PC-9 (cell line): ENCODE results near the gene EIF2B5. TPM values are rescaled to one million over a fixed set of nuclear protein-coding genes. Genes with fewer than 3 reads are reported as not detected.

Experiments used
- BruUV-seq: library from RNA; stranded (reverse); fragments of 400-500 nt; replicated peaks from 2 replicates; lab custom pipeline; 2021; lab: Mats Ljungman, UMichigan
- CTCF ChIA-PET: fragments of 300-600 bp; sonication (Branson Sonifier 250); formaldehyde crosslinking; loops from one replicate; lab custom pipeline; 2022; ENCODE audit warnings: antibody characterized with exemption; lab: Charles Lee
- POLR2A ChIA-PET: fragments of 300-600 bp; sonication (Branson Sonifier 250); formaldehyde crosslinking; loops from one replicate; lab custom pipeline; 2022; ENCODE audit warnings: antibody characterized with exemption; ENCODE audit not compliant: unreplicated experiment; lab: Charles Lee
- DNase-seq, 2 experiments: peaks; one replicate each; pipeline versions ENCODE4 v3.0.0 to v3.0.0-alpha.2; 2015 to 2022; ENCODE audit warnings: mixed read lengths in 1 of 2
- H2AFZ ChIP-seq: fragments of 200-600 bp; sonication (generic); 2 replicates; pipeline ENCODE4 v1.8.1; 2017; ENCODE audit warnings: antibody characterized with exemption
- H3F3A ChIP-seq: fragments of 200-600 bp; sonication (generic); 2 replicates; pipeline ENCODE4 v1.8.1; 2017; ENCODE audit warnings: antibody characterized with exemption, mild to moderate bottlenecking, low read depth; ENCODE audit not compliant: insufficient read depth
- H3K27ac ChIP-seq: fragments of 200-600 bp; sonication (generic); 2 replicates; pipeline ENCODE4 v1.6.1; 2016; ENCODE audit warnings: mixed run types
- H3K27me3 ChIP-seq: fragments of 200-600 bp; sonication (generic); 2 replicates; pipeline ENCODE4 v1.6.1; 2016; ENCODE audit warnings: low read depth, mixed run types; ENCODE audit not compliant: insufficient read depth
- H3K36me3 ChIP-seq: fragments of 200-600 bp; sonication (generic); 2 replicates; pipeline ENCODE4 v1.6.1; 2016; ENCODE audit warnings: low read depth, mixed run types
- H3K4me1 ChIP-seq: fragments of 200-600 bp; sonication (generic); replicated peaks from 2 replicates; pipeline ENCODE4 v1.6.1; 2016; ENCODE audit warnings: mixed run types; ENCODE audit not compliant: insufficient read depth
- H3K4me2 ChIP-seq: fragments of 200-600 bp; sonication (generic); 2 replicates; pipeline ENCODE4 v1.6.1; 2017; ENCODE audit warnings: mixed run types
- H3K4me3 ChIP-seq: fragments of 200-600 bp; sonication (generic); 2 replicates; pipeline ENCODE4 v1.6.1; 2016; ENCODE audit warnings: mixed run types
- H3K79me2 ChIP-seq: fragments of 200-600 bp; sonication (generic); 2 replicates; pipeline ENCODE4 v1.6.1; 2017; ENCODE audit warnings: low read depth, mixed run types
- H3K9me2 ChIP-seq: fragments of 200-600 bp; sonication (generic); 2 replicates; pipeline ENCODE4 v1.8.1; 2017; ENCODE audit warnings: mild to moderate bottlenecking; ENCODE audit not compliant: insufficient read depth
- H3K9me3 ChIP-seq: fragments of 200-600 bp; sonication (generic); 2 replicates; pipeline ENCODE4 v1.8.1; 2016; ENCODE audit warnings: low read depth; ENCODE audit not compliant: insufficient read depth
- H4K20me1 ChIP-seq: fragments of 200-600 bp; sonication (generic); 2 replicates; pipeline ENCODE4 v1.8.1; 2017; ENCODE audit not compliant: insufficient read depth
- EZH2 ChIP-seq: fragments of 200-600 bp; sonication (generic); IDR thresholded peaks from 2 replicates; pipeline ENCODE4 v1.8.0; 2017; ENCODE audit warnings: antibody characterized with exemption, low read depth
- intact Hi-C: fragments of 100-400 bp; cut with micrococcal nuclease; formaldehyde crosslinking; loops from one replicate; pipeline ENCODE4 v1.10.0; 2022; ENCODE audit not compliant: unreplicated experiment
- total RNA-seq: library from RNA; stranded (reverse); gene quantifications from 2 replicates; pipeline ENCODE4 v1.2.3, GENCODE V29; 2021
- TF ChIP-seq, protein P1 (sequence below): fragments of 200-600 bp; sonication (generic); conservative IDR thresholded peaks from 2 replicates; pipeline ENCODE4 v1.6.1; 2017; ENCODE audit warnings: mixed run types, antibody characterized with exemption, mild to moderate bottlenecking, moderate library complexity

The EIF2B5 gene
- total RNA-seq, 1 experiment from 2014 or later, result 54.1 TPM

DNA sequence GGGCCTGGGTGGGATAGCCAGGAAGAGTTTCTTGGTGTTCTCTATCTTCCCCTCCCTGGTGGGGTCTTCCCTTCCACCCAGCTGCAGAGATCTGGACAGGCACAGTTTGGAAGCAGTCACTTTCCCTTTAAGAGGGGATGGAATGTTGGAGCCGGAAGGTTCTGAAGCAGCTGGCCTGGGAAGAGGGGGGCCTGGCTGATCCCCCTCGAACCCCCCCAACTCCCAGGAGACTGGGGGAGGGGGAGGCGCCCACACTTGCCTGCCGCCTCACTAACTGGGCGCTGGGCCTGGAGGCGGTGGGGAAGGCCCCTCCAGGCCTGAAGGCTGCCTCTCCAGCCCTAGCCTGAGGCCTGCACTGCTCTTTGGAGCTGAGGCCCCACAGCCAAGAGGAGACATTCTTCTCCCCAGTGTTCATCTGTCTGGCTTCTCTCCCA lies 21.4 kb downstream of the EIF2B5 start:
- intact Hi-C loops, result loop anchor here (1.0 kb wide), 1 partner anchor 18 kb away; the partner anchor contains the start of gene AP2M1

DNA sequence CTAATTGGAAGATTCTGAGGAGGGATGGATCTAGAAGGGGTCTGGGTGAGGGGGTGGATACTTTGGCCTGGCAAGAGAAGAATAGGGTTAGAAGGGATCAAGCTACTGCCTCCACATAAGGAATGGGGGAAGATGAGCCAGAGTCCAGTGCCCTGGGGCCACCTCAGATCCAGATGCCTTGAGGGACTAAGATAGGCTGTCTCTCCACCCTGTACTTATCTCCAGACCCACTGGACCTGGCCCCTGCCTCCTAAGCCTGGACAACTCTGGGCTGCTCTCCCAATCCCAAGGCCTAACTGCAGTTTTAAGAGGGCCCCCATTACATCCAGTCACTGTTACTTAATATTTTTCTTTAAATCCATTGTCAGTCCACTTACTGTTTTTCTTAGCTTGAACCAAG lies 22.0 kb downstream of the EIF2B5 start:
- peak overlapping the region; percentile 97 for H3K4me3 ChIP-seq
- no peaks in the 10 kb centered on the region for H3K9me3 ChIP-seq
- peaks cover 47% of the 10 kb centered on the region for H4K20me1 ChIP-seq
- no TSS peak for BruUV-seq
- H3K9me2 ChIP-seq, result no peaks in the 10 kb centered on the region
- no peak overlapping the region for H3K27ac ChIP-seq
- H2AFZ ChIP-seq, result no peak overlapping the region
- peak overlapping the region; percentile 99 for H3K4me2 ChIP-seq
- no peaks in the 10 kb centered on the region for H3K27me3 ChIP-seq
- no peak for TF ChIP-seq EZH2
- TF ChIP-seq, protein P1, sequence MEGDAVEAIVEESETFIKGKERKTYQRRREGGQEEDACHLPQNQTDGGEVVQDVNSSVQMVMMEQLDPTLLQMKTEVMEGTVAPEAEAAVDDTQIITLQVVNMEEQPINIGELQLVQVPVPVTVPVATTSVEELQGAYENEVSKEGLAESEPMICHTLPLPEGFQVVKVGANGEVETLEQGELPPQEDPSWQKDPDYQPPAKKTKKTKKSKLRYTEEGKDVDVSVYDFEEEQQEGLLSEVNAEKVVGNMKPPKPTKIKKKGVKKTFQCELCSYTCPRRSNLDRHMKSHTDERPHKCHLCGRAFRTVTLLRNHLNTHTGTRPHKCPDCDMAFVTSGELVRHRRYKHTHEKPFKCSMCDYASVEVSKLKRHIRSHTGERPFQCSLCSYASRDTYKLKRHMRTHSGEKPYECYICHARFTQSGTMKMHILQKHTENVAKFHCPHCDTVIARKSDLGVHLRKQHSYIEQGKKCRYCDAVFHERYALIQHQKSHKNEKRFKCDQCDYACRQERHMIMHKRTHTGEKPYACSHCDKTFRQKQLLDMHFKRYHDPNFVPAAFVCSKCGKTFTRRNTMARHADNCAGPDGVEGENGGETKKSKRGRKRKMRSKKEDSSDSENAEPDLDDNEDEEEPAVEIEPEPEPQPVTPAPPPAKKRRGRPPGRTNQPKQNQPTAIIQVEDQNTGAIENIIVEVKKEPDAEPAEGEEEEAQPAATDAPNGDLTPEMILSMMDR, result no peak
- H3K79me2 ChIP-seq, result peaks cover 73% of the 10 kb centered on the region
- H3F3A ChIP-seq, result peaks cover 28% of the 10 kb centered on the region
- peaks cover 26% of the 10 kb centered on the region for H3K4me1 ChIP-seq
- POLR2A ChIA-PET, result interaction anchor here (1.1 kb wide), 1 partner anchor 19 kb away, joined by 11 read pairs; no protein-coding TSS in a partner anchor
- CTCF ChIA-PET, result no interaction called here
- 0 out of 2 replicates have a peak, but pooled peaks cover 5% of the 10 kb centered on the region for H3K36me3 ChIP-seq
- intact Hi-C loops, result no loop called here
- DNase-seq, result no peak

More for the DNA sequence above, 21.4 kb downstream of the EIF2B5 start:
- Histone ChIP-seq H3K79me2 (peaks cover 67% of the 10 kb centered on the region), H3K4me1 (peaks cover 26% of the 10 kb centered on the region), H4K20me1 (peaks cover 41% of the 10 kb centered on the region), H3K36me3 (0 out of 2 replicates have a peak, but pooled peaks cover 5% of the 10 kb centered on the region), H3K27ac (peak overlapping the region; percentile 50; the same call in 1 of the 2 replicates), H3F3A (peaks cover 25% of the 10 kb centered on the region), H3K27me3 (no peaks in the 10 kb centered on the region), H3K4me2 (peak overlapping the region; percentile 99), H3K9me2 (no peaks in the 10 kb centered on the region), H3K9me3 (no peaks in the 10 kb centered on the region), H3K4me3 (peak overlapping the region; percentile 97), H2AFZ (peak overlapping the region; percentile 91)
- POLR2A ChIA-PET, result interaction anchor here (1.1 kb wide), 1 partner anchor 20 kb away, joined by 11 read pairs; no protein-coding TSS in a partner anchor
- CTCF ChIA-PET, result no interaction called here
- DNase-seq, result peak in 1 of 2 experiments; percentile 38
- no TSS peak for BruUV-seq
- TF ChIP-seq EZH2, result no peak
- TF ChIP-seq, protein P1, result no peak

DNA sequence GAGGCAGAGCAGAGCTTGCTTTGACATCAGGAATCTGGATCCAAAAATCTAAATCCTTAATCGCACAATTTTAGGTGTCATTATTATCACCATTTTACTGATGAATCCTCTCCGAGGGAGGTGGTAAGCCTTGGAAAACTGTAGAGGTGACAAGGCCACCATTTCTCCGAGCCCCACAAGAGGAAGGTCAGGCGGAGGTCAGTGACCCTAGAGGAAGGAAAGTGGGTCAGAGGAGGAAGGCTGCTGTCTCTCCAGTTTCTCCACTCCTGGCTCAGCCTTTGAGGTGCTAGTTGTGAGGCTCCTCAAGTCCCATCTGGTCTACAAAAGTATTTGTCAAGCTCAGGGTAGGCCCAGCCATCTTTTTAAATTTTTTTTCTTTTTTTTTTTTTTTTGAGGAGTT lies 23.2 kb downstream of the EIF2B5 start:
- peak overlapping the region; percentile 99; the same call in 1 of the 2 replicates for H3K4me2 ChIP-seq
- H3K27ac ChIP-seq, result no peak overlapping the region
- H3K4me3 ChIP-seq, result no peak overlapping the region
- CTCF ChIA-PET, result interaction anchor here (0.6 to 0.7 kb wide), 3 partner anchors 143 to 736 kb away, joined by 3 to 6 read pairs (median 3); no protein-coding TSS in a partner anchor
- BruUV-seq, result no TSS peak
- DNase-seq, result no peak
- no peaks in the 10 kb centered on the region for H3K27me3 ChIP-seq
- TF ChIP-seq, protein P1, result no peak
- no peak for TF ChIP-seq EZH2
- H3F3A ChIP-seq, result peaks cover 27% of the 10 kb centered on the region
- no peaks in the 10 kb centered on the region for H3K9me3 ChIP-seq
- intact Hi-C loops, result no loop called here
- peaks cover 26% of the 10 kb centered on the region for H3K4me1 ChIP-seq
- no peak overlapping the region for H2AFZ ChIP-seq
- POLR2A ChIA-PET, result no interaction called here
- H3K79me2 ChIP-seq, result peaks cover 79% of the 10 kb centered on the region
- H3K36me3 ChIP-seq, result 0 out of 2 replicates have a peak, but pooled peaks cover 9% of the 10 kb centered on the region
- no peaks in the 10 kb centered on the region for H3K9me2 ChIP-seq
- H4K20me1 ChIP-seq, result peaks cover 56% of the 10 kb centered on the region
